MM.1S (cell line): ENCODE results near the gene SLC25A34.

Experiments
- EZH2 ChIP-seq: fragments of 300-600 bp; sonication (generic); optimal IDR thresholded peaks from 2 replicates; pipeline ENCODE3; 2017; ENCODE audit warnings: low read depth, mild to moderate bottlenecking, antibody characterized with exemption, low read length, mixed read lengths
- TF ChIP-seq, protein P1 (sequence below): fragments of 300-600 bp; sonication (generic); IDR thresholded peaks from 2 replicates; pipeline ENCODE4 v1.5.1; 2016; ENCODE audit warnings: antibody characterized with exemption, low read length, mixed read lengths

DNA sequence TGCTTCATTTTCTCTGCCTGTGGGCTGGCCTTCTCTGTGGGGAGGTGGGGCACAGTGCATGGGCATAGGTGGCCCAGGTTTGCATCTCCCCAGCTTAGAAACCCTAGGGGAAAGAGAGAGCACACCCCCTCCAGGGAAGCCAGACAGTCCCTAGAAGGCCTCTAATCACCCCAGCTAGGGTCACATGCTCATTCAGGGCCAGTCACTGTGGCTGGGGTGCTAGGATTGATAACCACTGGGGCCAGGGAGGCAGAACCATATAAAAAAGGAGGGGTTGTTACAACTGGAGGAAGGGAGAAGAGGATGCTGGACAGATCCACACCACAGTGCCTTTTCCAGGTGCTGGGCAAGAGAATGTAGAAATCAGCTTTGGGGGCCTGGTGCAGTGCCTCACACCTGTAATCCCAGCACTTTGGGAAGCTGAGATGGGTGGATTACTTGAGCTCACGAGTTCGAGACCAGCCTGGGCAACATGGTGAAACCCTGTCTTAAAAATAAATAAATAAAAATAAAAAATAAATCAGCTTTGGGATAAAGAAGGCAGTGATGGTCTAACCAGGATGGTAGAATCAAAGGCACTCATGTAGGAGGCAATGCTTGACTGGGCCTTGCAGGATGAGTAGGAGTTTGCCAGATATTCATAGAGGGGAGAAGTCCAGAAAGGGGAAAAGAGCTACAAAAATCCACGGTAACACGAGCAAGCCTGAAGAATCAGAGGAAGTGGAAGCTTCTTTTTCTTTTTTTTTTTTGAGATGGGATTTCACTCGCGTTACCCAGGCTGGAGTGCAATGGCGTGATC is 42.0 kb downstream of the SLC25A34 start:
- TF ChIP-seq EZH2, result no peak
- TF ChIP-seq, protein P1, sequence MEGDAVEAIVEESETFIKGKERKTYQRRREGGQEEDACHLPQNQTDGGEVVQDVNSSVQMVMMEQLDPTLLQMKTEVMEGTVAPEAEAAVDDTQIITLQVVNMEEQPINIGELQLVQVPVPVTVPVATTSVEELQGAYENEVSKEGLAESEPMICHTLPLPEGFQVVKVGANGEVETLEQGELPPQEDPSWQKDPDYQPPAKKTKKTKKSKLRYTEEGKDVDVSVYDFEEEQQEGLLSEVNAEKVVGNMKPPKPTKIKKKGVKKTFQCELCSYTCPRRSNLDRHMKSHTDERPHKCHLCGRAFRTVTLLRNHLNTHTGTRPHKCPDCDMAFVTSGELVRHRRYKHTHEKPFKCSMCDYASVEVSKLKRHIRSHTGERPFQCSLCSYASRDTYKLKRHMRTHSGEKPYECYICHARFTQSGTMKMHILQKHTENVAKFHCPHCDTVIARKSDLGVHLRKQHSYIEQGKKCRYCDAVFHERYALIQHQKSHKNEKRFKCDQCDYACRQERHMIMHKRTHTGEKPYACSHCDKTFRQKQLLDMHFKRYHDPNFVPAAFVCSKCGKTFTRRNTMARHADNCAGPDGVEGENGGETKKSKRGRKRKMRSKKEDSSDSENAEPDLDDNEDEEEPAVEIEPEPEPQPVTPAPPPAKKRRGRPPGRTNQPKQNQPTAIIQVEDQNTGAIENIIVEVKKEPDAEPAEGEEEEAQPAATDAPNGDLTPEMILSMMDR, result no peak
